Mesenchymal stem cell (in vitro differentiated cells and primary cell): ENCODE data around the gene PLAAT2.

Experiments
- DNase-seq: peaks from one replicate; pipeline ENCODE4 v3.0.0-alpha.2; 2013
- H2AFZ ChIP-seq: one replicate; pipeline ENCODE4 v1.6.1; 2013; ENCODE audit warnings: low read depth, mild to moderate bottlenecking, control low read depth, inconsistent platforms, low read length, moderate library complexity
- H2AK5ac ChIP-seq: 2 replicates; pipeline ENCODE4 v1.6.1; 2013; ENCODE audit warnings: low read length, moderate library complexity, mild to moderate bottlenecking, inconsistent platforms; ENCODE audit not compliant: severe bottlenecking
- H2BK120ac ChIP-seq: one replicate; pipeline ENCODE4 v1.6.1; 2013; ENCODE audit warnings: low read depth, mild to moderate bottlenecking, inconsistent platforms, low read length, moderate library complexity
- H2BK12ac ChIP-seq, 2 experiments: one replicate each; pipeline ENCODE4 v1.6.1; 2013; ENCODE audit warnings: inconsistent platforms in 2 of 2, low read length in 2 of 2, mild to moderate bottlenecking in 2 of 2, moderate library complexity in 2 of 2, control low read depth in 1 of 2
- H2BK15ac ChIP-seq: one replicate; pipeline ENCODE4 v1.6.1; 2013; ENCODE audit warnings: mild to moderate bottlenecking, low read depth, inconsistent platforms; ENCODE audit not compliant: poor library complexity, severe bottlenecking
- H2BK5ac ChIP-seq: 2 replicates; pipeline ENCODE4 v1.6.1; 2013; ENCODE audit warnings: low read depth, mild to moderate bottlenecking, low read length, control low read depth, inconsistent platforms; ENCODE audit not compliant: poor library complexity, severe bottlenecking
- H3K14ac ChIP-seq, 2 experiments: one replicate each; pipeline ENCODE4 v1.6.1; 2013; ENCODE audit warnings: inconsistent platforms in 2 of 2, low read length in 2 of 2, control low read depth in 1 of 2, mild to moderate bottlenecking in 1 of 2, moderate library complexity in 1 of 2
- H3K18ac ChIP-seq, 2 experiments: one replicate each; pipeline ENCODE4 v1.6.1; 2013; ENCODE audit warnings: inconsistent platforms in 2 of 2, low read length in 2 of 2, control low read depth in 1 of 2, low read depth in 1 of 2, mild to moderate bottlenecking in 1 of 2
- H3K23ac ChIP-seq, 2 experiments: one replicate each; pipeline ENCODE4 v1.6.1; 2013; ENCODE audit warnings: inconsistent platforms in 2 of 2, low read length in 2 of 2, mild to moderate bottlenecking in 2 of 2, moderate library complexity in 2 of 2, control low read depth in 1 of 2
- H3K27ac ChIP-seq: 2 replicates; pipeline ENCODE4 v1.5.1; 2013; ENCODE audit warnings: mild to moderate bottlenecking, moderate library complexity, low read length, control low read depth, inconsistent platforms; ENCODE audit not compliant: poor library complexity, severe bottlenecking
- H3K27me3 ChIP-seq, 2 experiments: 2 replicates each; pipeline versions ENCODE4 v1.6.1 to v1.7.0; 2013; ENCODE audit warnings: low read length in 2 of 2, mild to moderate bottlenecking in 2 of 2, moderate library complexity in 2 of 2, control low read depth in 1 of 2, inconsistent platforms in 1 of 2; ENCODE audit not compliant: control insufficient read depth in 1 of 2, insufficient read depth in 1 of 2
- H3K36me3 ChIP-seq, 2 experiments: 2 replicates each; pipeline versions ENCODE4 v1.6.1 to v1.7.0; 2013; ENCODE audit warnings: low read length in 2 of 2, control low read depth in 1 of 2, inconsistent platforms in 1 of 2, low read depth in 1 of 2, mild to moderate bottlenecking in 1 of 2; ENCODE audit not compliant: insufficient read depth in 2 of 2, control insufficient read depth in 1 of 2
- H3K4ac ChIP-seq, 2 experiments: one replicate each; pipeline ENCODE4 v1.6.1; 2013; ENCODE audit warnings: inconsistent platforms in 2 of 2, low read length in 2 of 2, mild to moderate bottlenecking in 2 of 2, moderate library complexity in 2 of 2, control low read depth in 1 of 2, low read depth in 1 of 2
- H3K4me1 ChIP-seq: 2 replicates; pipeline ENCODE4 v1.6.1; 2013; ENCODE audit warnings: low read depth, low read length, control low read depth; ENCODE audit not compliant: control insufficient read depth, insufficient read depth
- H3K4me2 ChIP-seq: 2 replicates; pipeline ENCODE4 v1.6.1; 2013; ENCODE audit warnings: low read length, mild to moderate bottlenecking, inconsistent platforms; ENCODE audit not compliant: poor library complexity, severe bottlenecking
- H3K4me3 ChIP-seq, 2 experiments: 2 replicates each; pipeline versions ENCODE4 v1.5.1 to v1.7.0; 2013; ENCODE audit warnings: low read length in 2 of 2, mild to moderate bottlenecking in 2 of 2, control low read depth in 1 of 2, low read depth in 1 of 2; ENCODE audit not compliant: insufficient read depth in 1 of 2
- H3K79me1 ChIP-seq: replicated peaks from 2 replicates; pipeline ENCODE4 v1.6.1; 2013; ENCODE audit warnings: mild to moderate bottlenecking, control low read depth, low read length, inconsistent platforms; ENCODE audit not compliant: poor library complexity, severe bottlenecking
- H3K9ac ChIP-seq: 2 replicates; pipeline ENCODE4 v1.7.0; 2013; ENCODE audit warnings: mild to moderate bottlenecking, low read length, moderate library complexity
- H3K9me3 ChIP-seq: 2 replicates; pipeline ENCODE4 v1.7.0; 2013; ENCODE audit warnings: mild to moderate bottlenecking, low read length; ENCODE audit not compliant: control insufficient read depth
- H4K8ac ChIP-seq: one replicate; pipeline ENCODE4 v1.6.1; 2013; ENCODE audit warnings: inconsistent platforms, mild to moderate bottlenecking, low read length, moderate library complexity
- H4K91ac ChIP-seq: one replicate; pipeline ENCODE4 v1.6.1; 2013; ENCODE audit warnings: mild to moderate bottlenecking, low read length, inconsistent platforms
- WGBS: methylation state at CpG from one replicate; pipeline ENCODE4 v1.1.7; 2013; ENCODE audit warnings: mixed read lengths; 5-methylcytosine and 5-hydroxymethylcytosine counted together

Gene PLAAT2

DNA sequence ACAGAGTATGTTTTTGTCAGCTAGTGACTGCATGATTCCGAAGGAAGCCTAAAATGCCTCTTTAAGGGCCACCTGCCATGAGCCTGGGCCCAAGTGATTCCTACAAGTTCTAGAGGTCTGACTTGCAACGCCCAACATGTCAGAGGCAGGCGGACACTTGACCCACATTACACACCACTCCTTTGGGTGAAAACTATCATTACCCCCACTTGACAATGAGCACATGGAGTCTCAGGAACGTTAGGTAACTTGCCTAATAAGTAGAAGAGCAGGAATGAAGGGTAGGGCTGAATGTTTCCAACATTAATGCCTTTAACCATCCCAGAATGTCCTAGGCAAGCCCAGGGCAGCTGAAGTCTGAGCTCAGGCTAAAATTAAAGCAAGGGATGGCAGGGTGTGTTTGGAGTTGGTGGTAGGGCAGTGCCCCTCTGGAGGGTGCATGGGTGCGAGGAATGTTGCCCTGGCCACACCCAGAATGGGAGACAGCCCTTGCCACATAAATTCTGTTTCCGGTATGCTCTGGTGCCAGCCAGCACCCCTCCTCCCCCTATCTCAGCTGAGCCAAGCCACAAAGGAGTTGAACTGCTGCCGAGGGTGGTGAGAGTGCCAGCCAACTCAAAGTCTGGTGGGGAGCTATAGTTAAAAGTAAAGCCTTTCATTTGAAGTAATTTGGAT lies 2.5 kb downstream of the PLAAT2 start:
- H3K9ac ChIP-seq, result no peak overlapping the region
- no peak overlapping the region for H3K18ac ChIP-seq
- H2BK12ac ChIP-seq, result no peak overlapping the region
- H4K91ac ChIP-seq, result no peak overlapping the region
- no peak overlapping the region for H2AFZ ChIP-seq
- H4K8ac ChIP-seq, result no peak overlapping the region
- no peak overlapping the region for H2BK5ac ChIP-seq
- H3K4me3 ChIP-seq, result no peak overlapping the region
- H3K4me1 ChIP-seq, result peaks cover 7% of the 10 kb centered on the region
- no peaks in the 10 kb centered on the region for H3K36me3 ChIP-seq
- no peak overlapping the region for H3K27ac ChIP-seq
- no peaks in the 10 kb centered on the region for H3K9me3 ChIP-seq
- H3K4me2 ChIP-seq, result no peak overlapping the region
- H2AK5ac ChIP-seq, result no peak overlapping the region
- H3K27me3 ChIP-seq, result peaks cover 0 to 17% of the 10 kb centered on the region in 2 experiments
- no peak overlapping the region for H2BK15ac ChIP-seq
- H3K14ac ChIP-seq, result peak overlapping the region in 1 of 2 experiments; percentile 38
- H2BK120ac ChIP-seq, result no peak overlapping the region
- no peak for DNase-seq
- no peak overlapping the region for H3K23ac ChIP-seq
- no peaks in the 10 kb centered on the region for H3K79me1 ChIP-seq
- H3K4ac ChIP-seq, result no peak overlapping the region
- WGBS, result 85% methylated on average over 6 of the region's 7 CpGs

GRCh38 chr11:63558459-63559157 lies 4.6 kb downstream of the PLAAT2 start:
- peaks cover 4% of the 10 kb centered on the region for H3K4me1 ChIP-seq
- 91% methylated on average over 7 of the region's 7 CpGs for WGBS

GRCh38 chr11:63557570-63557969 lies 5.6 kb downstream of the PLAAT2 start:
- Histone ChIP-seq H2BK12ac (no peak overlapping the region), H4K91ac (no peak overlapping the region), H3K27me3 (peaks cover 0 to 18% of the 10 kb centered on the region in 2 experiments), H3K18ac (no peak overlapping the region), H3K36me3 (no peaks in the 10 kb centered on the region), H3K23ac (no peak overlapping the region), H2AK5ac (no peak overlapping the region), H3K4me3 (no peak overlapping the region), H3K14ac (no peak overlapping the region), H3K9ac (no peak overlapping the region), H3K4ac (no peak overlapping the region), H3K79me1 (no peaks in the 10 kb centered on the region), H3K4me1 (peaks cover 5% of the 10 kb centered on the region), H2BK5ac (no peak overlapping the region), H3K27ac (no peak overlapping the region), H4K8ac (no peak overlapping the region), H3K4me2 (no peak overlapping the region), H2BK120ac (no peak overlapping the region), H2AFZ (no peak overlapping the region), H3K9me3 (no peaks in the 10 kb centered on the region), H2BK15ac (no peak overlapping the region)
- WGBS, result 88% methylated on average over 7 of the region's 7 CpGs
- DNase-seq, result no peak

More at GRCh38 chr11:63558459-63559157, 4.6 kb downstream of the PLAAT2 start:
- no peak overlapping the region for H2AK5ac ChIP-seq
- no peak overlapping the region for H2BK120ac ChIP-seq
- no peak overlapping the region for H3K4me3 ChIP-seq
- peaks cover 0 to 18% of the 10 kb centered on the region in 2 experiments for H3K27me3 ChIP-seq
- DNase-seq, result no peak
- no peak overlapping the region for H2BK12ac ChIP-seq
- H3K18ac ChIP-seq, result no peak overlapping the region
- H3K27ac ChIP-seq, result no peak overlapping the region
- H3K79me1 ChIP-seq, result no peaks in the 10 kb centered on the region
- no peak overlapping the region for H3K23ac ChIP-seq
- H2BK15ac ChIP-seq, result no peak overlapping the region
- H2AFZ ChIP-seq, result no peak overlapping the region
- no peak overlapping the region for H2BK5ac ChIP-seq
- no peak overlapping the region for H4K91ac ChIP-seq
- H3K4ac ChIP-seq, result no peak overlapping the region
- H4K8ac ChIP-seq, result no peak overlapping the region
- no peaks in the 10 kb centered on the region for H3K36me3 ChIP-seq
- no peak overlapping the region for H3K9ac ChIP-seq
- H3K9me3 ChIP-seq, result no peaks in the 10 kb centered on the region
- H3K14ac ChIP-seq, result no peak overlapping the region
- H3K4me2 ChIP-seq, result no peak overlapping the region

- Histone ChIP-seq H3K18ac (no peak overlapping the region), H3K14ac (no peak overlapping the region), H3K4me3 (no peak overlapping the region), H3K23ac (no peak overlapping the region), H3K27me3 (peaks cover 0 to 18% of the 10 kb centered on the region in 2 experiments), H2BK5ac (no peak overlapping the region), H3K4me2 (no peak overlapping the region), H2AFZ (no peak overlapping the region), H3K9ac (no peak overlapping the region), H2BK15ac (no peak overlapping the region), H3K4ac (no peak overlapping the region), H3K79me1 (no peaks in the 10 kb centered on the region), H2BK120ac (no peak overlapping the region), H2AK5ac (no peak overlapping the region), H3K4me1 (peaks cover 5% of the 10 kb centered on the region), H4K8ac (no peak overlapping the region), H3K9me3 (no peaks in the 10 kb centered on the region), H2BK12ac (no peak overlapping the region), H4K91ac (no peak overlapping the region), H3K36me3 (no peaks in the 10 kb centered on the region), H3K27ac (no peak overlapping the region)
- WGBS, result 74% methylated on average over 7 of the region's 7 CpGs
- DNase-seq, result no peak
These were observed 6.7 kb downstream of the PLAAT2 start for GRCh38 chr11:63556404-63557013.
